Breast epithelium (tissue), 4 donors: ENCODE measurements around the gene NT5DC2. TPM values are rescaled to one million over a fixed set of nuclear protein-coding genes. Genes with fewer than 3 reads are reported as not detected.

ENCODE experiments used
- DNase-seq, 2 donors: peaks; one replicate each; pipeline ENCODE4 v3.0.0-alpha.2; 2019; ENCODE audit warnings: low spot score in 2 of 2
- H3K27ac ChIP-seq, 2 donors: fragments of 200-600 bp; sonication (generic) in 1 of 2; one replicate each; pipeline ENCODE4 v1.5.1; 2016 to 2019; ENCODE audit warnings: mild to moderate bottlenecking in 1 of 2
- H3K27me3 ChIP-seq, 2 donors: fragments of 200-600 bp; sonication (generic) in 1 of 2; one replicate each; pipeline versions ENCODE4 v1.5.1 to v1.6.0; 2017 to 2019; ENCODE audit warnings: control low read depth in 1 of 2, mild to moderate bottlenecking in 1 of 2
- H3K36me3 ChIP-seq: fragments of 200-600 bp; one replicate; pipeline ENCODE4 v1.5.1; 2019
- H3K4me1 ChIP-seq, 2 donors: fragments of 200-600 bp; sonication (generic); one replicate each; pipeline ENCODE4 v1.5.1; 2016 to 2019; ENCODE audit warnings: control low read depth in 1 of 2
- H3K4me3 ChIP-seq, 3 donors: fragments of 200-600 bp; sonication (generic); 1 replicate in 2 of 3; 2 replicates in 1 of 3; pipeline ENCODE4 v1.5.1; 2016 to 2019; ENCODE audit warnings: mild to moderate bottlenecking in 3 of 3, moderate library complexity in 2 of 3
- H3K9me3 ChIP-seq, 2 donors: fragments of 200-600 bp; sonication (generic) in 1 of 2; one replicate each; pipeline ENCODE4 v1.5.1; 2016 to 2019; ENCODE audit warnings: control low read depth in 1 of 2
- CTCF ChIP-seq, 3 donors: fragments of 450-650 bp; IDR thresholded peaks; one replicate each; pipeline ENCODE4 v1.5.1; 2016 to 2017; ENCODE audit warnings: antibody characterized with exemption in 3 of 3, mild to moderate bottlenecking in 3 of 3, moderate library complexity in 3 of 3
- POLR2A ChIP-seq: fragments of 450-650 bp; IDR thresholded peaks from one replicate; pipeline ENCODE4 v1.6.1; 2016; ENCODE audit warnings: antibody characterized with exemption, mild to moderate bottlenecking, moderate library complexity
- POLR2AphosphoS5 ChIP-seq, 3 donors: sonication (generic); formaldehyde crosslinking; IDR thresholded peaks; one replicate each; pipeline ENCODE4 v1.6.1; 2017; ENCODE audit warnings: antibody characterized with exemption in 3 of 3
- intact Hi-C: fragments of 100-400 bp; cut with DNase I; formaldehyde crosslinking; loops from one replicate; pipeline ENCODE4 v1.15.1; 2023; ENCODE audit warnings: low total_unique reads
- total RNA-seq, 3 donors: library from RNA; depleted of rRNA; stranded (reverse); fragments of >200 nt; gene quantifications; one replicate each; pipeline ENCODE4 v1.1.0, GENCODE V29; 2016

Gene NT5DC2
- total RNA-seq, 3 donors from 2014 or later: 26.5 to 35.7 (median 28.6) TPM

- no peaks in the 10 kb centered on the region for H3K27me3 ChIP-seq
- no peak for DNase-seq
- H3K36me3 ChIP-seq: no peaks in the 10 kb centered on the region
- TF ChIP-seq CTCF (IDR thresholded peaks at IDR 0.05): no peak
- TF ChIP-seq POLR2AphosphoS5 (IDR thresholded peaks at IDR 0.05): no peak
- no peak for TF ChIP-seq POLR2A
- H3K9me3 ChIP-seq: no peaks in the 10 kb centered on the region
- H3K27ac ChIP-seq: no peak overlapping the region
- H3K4me1 ChIP-seq: no peaks in the 10 kb centered on the region
- H3K4me3 ChIP-seq: no peak overlapping the region
- intact Hi-C loops: no loop called here
Measured at GRCh38 chr3:52544937-52545336, 11.3 kb upstream of the NT5DC2 start.

GRCh38 chr3:52541050-52541449 is 7.4 kb upstream of the NT5DC2 start:
- no peaks in the 10 kb centered on the region for H3K9me3 ChIP-seq
- intact Hi-C loops: no loop called here

GRCh38 chr3:52539010-52539653 is 5.5 kb upstream of the NT5DC2 start:
- peaks cover 9 to 11% of the 10 kb centered on the region in 2 donors for H3K4me1 ChIP-seq
- H3K27me3 ChIP-seq: no peaks in the 10 kb centered on the region
- no peak for TF ChIP-seq CTCF (IDR thresholded peaks at IDR 0.05)
- TF ChIP-seq POLR2AphosphoS5 (IDR thresholded peaks at IDR 0.05): no peak
- no peak for TF ChIP-seq POLR2A
- peak overlapping the region in 1 of 2 donors; percentile 33 for H3K27ac ChIP-seq
- intact Hi-C loops: loop anchor here (10.0 kb wide), 2 partner anchors 64 to 166 kb away; partner anchors contain the start of genes GLT8D1 and SPCS1
- no peaks in the 10 kb centered on the region for H3K36me3 ChIP-seq
- no peak overlapping the region for H3K4me3 ChIP-seq
- no peaks in the 10 kb centered on the region for H3K9me3 ChIP-seq
- no peak for DNase-seq

More at GRCh38 chr3:52541050-52541449, 7.4 kb upstream of the NT5DC2 start:
- Histone ChIP-seq H3K4me3 (no peak overlapping the region), H3K36me3 (no peaks in the 10 kb centered on the region), H3K27me3 (no peaks in the 10 kb centered on the region), H3K4me1 (peaks cover 9% of the 10 kb centered on the region in 2 donors), H3K27ac (no peak overlapping the region)
- no peak for TF ChIP-seq CTCF (IDR thresholded peaks at IDR 0.05)
- no peak for TF ChIP-seq POLR2A
- TF ChIP-seq POLR2AphosphoS5 (IDR thresholded peaks at IDR 0.05): no peak
- DNase-seq: no peak

GRCh38 chr3:52537726-52538421 is 4.2 kb upstream of the NT5DC2 start:
- no peak for DNase-seq
- TF ChIP-seq CTCF (IDR thresholded peaks at IDR 0.05): no peak
- no peak for TF ChIP-seq POLR2A
- TF ChIP-seq POLR2AphosphoS5 (IDR thresholded peaks at IDR 0.05): no peak
- Histone ChIP-seq H3K4me1 (peaks cover 10 to 16% of the 10 kb centered on the region in 2 donors), H3K4me3 (peak overlapping the region; percentile 66 to 76 (median 69)), H3K27me3 (no peaks in the 10 kb centered on the region), H3K9me3 (no peaks in the 10 kb centered on the region), H3K27ac (peak overlapping the region; percentile 87 to 89), H3K36me3 (no peaks in the 10 kb centered on the region)
- intact Hi-C loops: loop anchor here (10.0 kb wide), 2 partner anchors 63 to 167 kb away; partner anchors contain the start of genes GLT8D1 and SPCS1

GRCh38 chr3:52537165-52537620 is 3.5 kb upstream of the NT5DC2 start:
- Histone ChIP-seq H3K9me3 (no peaks in the 10 kb centered on the region), H3K4me3 (peak overlapping the region; percentile 66 to 76 (median 69)), H3K27me3 (no peaks in the 10 kb centered on the region), H3K36me3 (no peaks in the 10 kb centered on the region), H3K27ac (peak overlapping the region; percentile 87 to 89), H3K4me1 (peaks cover 15 to 16% of the 10 kb centered on the region in 2 donors)
- peak in 1 of 2 donors; percentile 18 for DNase-seq
- intact Hi-C loops: loop anchor here (10.0 kb wide), 2 partner anchors 62 to 168 kb away; partner anchors contain the start of genes GLT8D1 and SPCS1
- no peak for TF ChIP-seq POLR2AphosphoS5 (IDR thresholded peaks at IDR 0.05)
- no peak for TF ChIP-seq POLR2A
- no peak for TF ChIP-seq CTCF (IDR thresholded peaks at IDR 0.05)
